ELF-1 (cell line): ENCODE results near the gene PECR.
A peak's percentile ranks its signal among the peaks of the same experiment; 100 is the strongest.
"Not testable (repeated sequence)": the region's sequence is repeated elsewhere in the genome, so short reads cannot be mapped to it uniquely, and the experiment has no call there.

Experiments used
- DNase-seq: peaks from one replicate; pipeline ENCODE4 v3.0.0-alpha.2; 2016; ENCODE audit warnings: low read depth, low spot score

Gene PECR

DNA sequence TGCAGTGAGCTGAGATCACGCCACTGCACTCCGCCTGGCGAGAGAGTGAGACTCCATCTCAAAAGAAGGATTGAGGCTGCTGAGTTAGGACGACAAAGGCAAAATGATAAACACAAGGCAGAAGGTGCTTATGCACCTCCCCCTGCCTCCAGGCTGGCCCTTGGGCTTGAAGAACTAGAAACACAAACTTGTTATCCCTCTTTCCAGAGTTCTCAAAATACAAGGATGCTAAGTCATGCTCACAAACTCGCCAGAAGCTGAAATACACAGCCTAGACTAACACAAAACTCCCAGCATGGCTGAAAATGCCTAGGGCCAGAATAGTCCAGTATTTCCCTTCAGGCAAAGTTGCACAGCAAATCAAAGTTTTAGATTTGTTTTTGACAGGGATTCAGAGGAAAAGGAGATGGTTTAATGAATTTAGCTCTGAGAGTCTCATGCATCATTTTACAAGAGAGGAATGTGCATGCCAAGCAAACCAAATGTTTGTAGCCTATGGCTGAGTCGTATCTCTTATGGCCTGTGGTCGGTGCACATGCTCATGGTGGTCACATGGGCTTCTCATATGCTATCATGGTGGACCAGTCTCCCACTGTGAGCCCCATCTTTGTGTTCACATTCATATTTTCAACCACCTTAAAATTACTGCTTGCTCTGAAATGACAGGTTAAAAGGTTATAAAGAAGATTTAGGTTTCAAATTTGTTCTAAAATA lies 52.0 kb downstream of the PECR start:
- peak; percentile 73 for DNase-seq

DNA sequence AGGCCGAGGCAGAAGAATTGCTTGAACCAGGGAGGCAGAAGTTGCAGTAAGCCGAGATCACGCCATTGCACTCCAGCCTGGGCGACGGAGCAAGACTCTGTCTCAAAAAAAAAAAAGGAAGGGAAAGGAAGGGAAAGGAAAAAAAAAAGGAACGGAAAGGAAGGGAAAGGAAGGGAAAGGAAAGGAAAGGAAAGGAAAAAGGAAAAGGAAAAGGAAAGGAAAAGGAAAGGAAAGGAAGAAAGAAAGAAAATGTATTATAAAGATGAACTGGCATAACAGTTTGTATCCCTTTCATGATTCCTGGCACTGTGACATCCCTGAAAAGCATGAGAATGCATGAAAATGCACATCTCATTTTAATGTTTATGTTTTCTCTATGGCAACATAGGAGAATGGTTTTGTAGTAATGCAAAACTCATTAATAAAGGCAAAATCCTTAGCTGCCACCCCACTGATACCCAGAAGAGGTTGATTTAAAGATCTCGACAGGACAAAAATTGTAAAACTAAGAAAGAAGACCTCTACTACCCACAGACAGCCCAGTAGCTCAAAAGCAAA lies 56.8 kb downstream of the PECR start:
- no peak for DNase-seq

- no peak for DNase-seq
Observed at GRCh38 chr2:216023055-216023648, 58.5 kb downstream of the PECR start.

- no peak for DNase-seq
Observed at GRCh38 chr2:216021768-216022565, 59.6 kb downstream of the PECR start.

GRCh38 chr2:216018709-216019108 lies 62.9 kb downstream of the PECR start:
- DNase-seq, result no peak

DNA sequence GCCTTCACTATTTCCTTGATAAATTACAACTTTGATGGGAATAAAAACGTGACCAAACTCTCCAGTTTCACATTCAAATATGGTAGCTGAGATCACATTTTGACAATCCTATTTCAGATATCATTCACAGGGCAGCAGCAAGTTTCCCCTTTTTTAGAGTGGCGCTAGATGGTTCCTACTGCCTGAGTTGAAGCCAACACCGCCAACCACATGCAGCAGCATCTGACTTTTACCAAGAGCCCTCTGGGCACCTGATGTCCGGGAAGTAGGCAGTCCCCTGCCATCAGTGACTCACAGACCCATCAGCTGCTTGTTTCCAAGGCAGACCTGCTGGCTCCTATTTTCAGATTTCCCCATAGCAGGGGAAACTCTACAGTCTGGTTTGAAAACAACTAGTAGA lies 64.2 kb downstream of the PECR start:
- DNase-seq, result peak; percentile 40

DNA sequence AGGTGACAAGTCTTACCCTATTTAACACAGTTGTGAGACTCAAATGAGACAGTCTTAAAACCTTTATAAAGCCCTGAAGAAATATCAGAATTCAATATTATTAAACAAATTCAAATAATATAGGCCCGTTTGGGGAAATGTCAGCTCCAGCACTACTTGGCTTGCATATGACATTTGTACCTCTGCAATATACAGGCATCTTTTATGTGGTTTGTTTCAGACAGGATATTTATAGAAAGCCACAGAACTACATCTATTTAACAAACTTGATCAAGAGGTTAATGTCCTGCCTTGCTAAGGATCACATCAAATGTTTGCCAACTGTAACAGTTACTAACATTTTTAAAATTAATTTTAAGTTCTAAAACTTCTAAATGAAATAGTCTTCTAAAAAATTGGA lies 65.0 kb downstream of the PECR start:
- DNase-seq, result no peak

DNA sequence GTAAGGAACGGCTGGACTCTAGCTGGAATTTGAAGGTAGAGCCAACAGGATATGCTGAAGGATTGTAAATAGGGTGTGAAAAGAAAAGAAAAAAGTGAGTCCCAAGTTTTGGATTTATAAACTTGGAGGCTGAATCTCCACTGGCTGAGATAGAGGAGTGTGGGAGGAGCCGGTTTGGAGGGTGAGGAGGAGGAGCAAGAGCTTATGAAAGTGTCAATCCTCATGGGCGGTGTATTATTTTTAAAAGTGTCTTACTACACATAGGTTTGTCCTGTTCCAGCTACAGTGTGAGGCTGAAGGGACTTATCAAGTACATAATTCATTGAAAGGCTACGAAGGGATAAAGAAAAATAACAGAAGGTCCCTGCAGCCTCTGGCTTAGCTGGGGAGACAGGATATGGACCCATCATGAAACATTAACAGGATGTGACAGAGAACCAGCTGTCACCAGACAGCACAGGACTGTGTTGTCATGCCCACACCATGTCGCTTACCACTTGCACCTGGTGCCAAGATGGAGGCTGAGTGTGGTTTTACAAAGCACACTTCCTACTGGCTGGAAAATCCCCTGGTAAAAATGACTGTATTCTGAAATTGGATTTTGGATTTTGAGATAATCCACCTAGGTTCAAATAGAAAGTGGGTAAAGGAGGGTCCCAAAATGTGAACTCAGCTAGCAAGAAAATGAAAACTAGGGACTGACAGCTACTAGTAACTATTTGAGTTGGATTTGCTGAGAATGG lies 65.7 kb downstream of the PECR start:
- no peak for DNase-seq

GRCh38 chr2:216014986-216015385 lies 66.6 kb downstream of the PECR start:
- DNase-seq, result no peak

DNA sequence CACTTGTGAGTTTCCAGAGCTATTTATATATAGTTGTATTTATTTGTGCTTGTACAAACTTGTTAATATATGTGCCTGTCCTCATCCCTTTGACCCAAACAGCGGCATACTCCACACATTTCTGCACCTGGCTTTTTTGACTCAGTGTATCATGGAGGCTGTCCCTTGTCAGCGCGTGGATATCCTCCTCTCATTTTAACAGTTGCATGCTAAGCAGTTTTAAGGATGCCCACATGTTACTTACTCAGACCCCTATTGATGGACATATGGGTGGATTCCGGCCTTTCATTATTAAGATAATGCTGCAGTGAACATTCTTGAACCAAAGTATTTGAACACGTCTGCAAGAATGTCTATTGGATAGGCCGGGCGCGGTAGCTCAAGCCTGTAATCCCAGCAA lies 67.6 kb downstream of the PECR start:
- no peak for DNase-seq

DNA sequence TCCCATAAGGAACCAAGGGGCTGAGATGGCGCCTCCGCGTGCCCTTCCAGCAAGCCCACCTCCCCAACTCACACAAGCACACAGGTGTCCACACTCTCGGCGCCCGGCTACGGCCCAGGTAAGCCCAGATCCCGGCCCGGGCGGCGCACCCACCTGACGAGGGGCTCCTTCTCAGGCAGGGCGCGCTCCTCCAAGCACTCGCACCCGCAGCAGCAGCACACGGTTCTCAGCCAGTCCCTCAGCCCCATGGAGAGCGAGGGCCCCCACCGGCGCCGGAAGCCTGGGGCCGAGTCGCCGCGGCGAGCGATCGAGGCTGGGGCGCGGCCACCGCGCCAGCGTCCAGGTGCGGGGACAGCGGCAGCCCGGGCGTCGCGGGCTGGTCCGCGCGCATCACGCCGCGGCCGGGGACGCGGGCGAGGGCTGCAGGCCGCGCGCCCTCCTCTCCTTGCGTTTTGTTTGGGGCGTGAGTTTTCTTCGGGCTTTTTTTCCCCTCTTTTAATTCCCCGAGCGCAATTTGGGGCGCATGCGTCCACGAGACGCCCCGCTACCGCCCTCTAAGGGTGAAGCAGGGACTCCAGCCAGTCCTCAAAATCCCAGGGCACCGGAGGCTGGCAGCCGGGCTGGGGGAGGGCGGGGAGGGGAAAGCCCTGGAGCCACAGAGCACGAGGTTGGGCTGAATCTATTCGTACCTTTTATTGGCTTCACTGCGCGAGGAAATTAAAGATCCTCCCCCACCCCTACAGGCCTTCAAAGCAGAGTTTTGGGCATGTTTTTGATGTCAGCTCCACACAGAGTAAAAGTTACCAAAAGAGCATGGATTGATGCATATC lies 68.3 kb downstream of the PECR start, which contains the start of gene MREG:
Gene MREG, minus strand, starts transcription at position 472 of the 830 bp plus-strand sequence. Its CDS starts 224 bp downstream, at position 248.
- peak; percentile 86 for DNase-seq

DNA sequence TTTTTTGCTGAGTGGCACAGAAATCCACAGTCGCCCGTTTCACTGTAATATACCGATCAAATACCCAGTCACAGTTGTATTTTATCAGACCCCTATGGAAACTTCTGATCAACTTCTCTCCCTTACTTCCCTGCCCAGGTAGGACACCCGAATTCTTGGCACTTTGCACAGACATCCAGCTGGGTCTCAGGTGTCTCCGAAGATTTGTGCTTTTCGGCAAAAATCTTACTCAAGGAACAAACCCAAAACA lies 68.9 kb downstream of the PECR start:
- DNase-seq, result no peak

- DNase-seq, result no peak
Observed at GRCh38 chr2:216012133-216012829, 69.3 kb downstream of the PECR start.

GRCh38 chr2:216009215-216009614 lies 72.4 kb downstream of the PECR start:
- DNase-seq, result not testable (repeated sequence)

DNA sequence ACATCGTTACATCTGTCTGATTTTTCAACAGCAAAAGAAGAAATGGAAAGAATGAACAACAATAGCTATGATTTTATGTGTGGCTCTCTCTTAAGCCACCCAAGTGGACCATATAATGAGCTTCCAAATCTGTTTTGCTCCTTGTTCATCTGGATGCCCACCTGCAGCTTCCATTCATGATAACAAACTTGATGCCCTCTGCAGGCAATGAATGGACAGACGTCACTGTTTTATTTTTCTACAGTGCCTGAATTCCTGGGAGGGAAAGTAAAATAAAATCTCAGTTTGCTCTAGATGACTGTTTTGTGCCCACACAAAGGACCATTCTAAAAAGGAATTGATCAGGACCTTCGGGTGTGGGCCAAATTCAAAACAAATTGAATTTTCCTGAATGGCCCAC lies 73.2 kb downstream of the PECR start:
- DNase-seq, result no peak

GRCh38 chr2:216006164-216006663 lies 75.4 kb downstream of the PECR start:
- DNase-seq, result peak; percentile 73

- no peak for DNase-seq
Observed at GRCh38 chr2:216004697-216005283, 76.8 kb downstream of the PECR start.

GRCh38 chr2:216003876-216004696 lies 77.5 kb downstream of the PECR start:
- no peak for DNase-seq

DNA sequence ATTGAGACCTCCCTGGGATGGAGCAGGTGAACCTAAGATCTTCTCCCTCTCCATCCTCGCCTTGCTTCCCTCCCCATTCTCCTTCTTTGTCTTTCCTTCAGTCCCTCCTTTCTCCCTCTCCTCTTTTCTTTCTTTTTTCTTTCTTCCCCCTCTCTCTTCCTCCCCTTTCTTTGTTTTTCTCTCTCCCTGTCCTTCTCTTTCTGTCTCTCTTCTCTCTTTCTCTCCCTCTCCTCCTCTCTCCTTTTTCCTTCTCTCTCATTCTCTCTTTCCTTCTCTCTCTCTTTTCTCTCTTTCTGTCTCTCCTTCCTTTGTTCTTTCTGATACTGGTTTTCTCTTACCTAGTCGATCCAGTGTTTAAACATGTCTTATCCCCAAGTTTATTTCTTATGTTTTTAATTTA lies 78.9 kb downstream of the PECR start:
- no peak for DNase-seq
